IPS-NIHi7 (cell line): ENCODE data around the gene IL11.

ENCODE experiments used
- DNase-seq: peaks from one replicate; pipeline ENCODE4 v3.0.0; 2012; ENCODE audit warnings: mixed read lengths; ENCODE audit errors: extremely low spot score

Gene IL11

DNA sequence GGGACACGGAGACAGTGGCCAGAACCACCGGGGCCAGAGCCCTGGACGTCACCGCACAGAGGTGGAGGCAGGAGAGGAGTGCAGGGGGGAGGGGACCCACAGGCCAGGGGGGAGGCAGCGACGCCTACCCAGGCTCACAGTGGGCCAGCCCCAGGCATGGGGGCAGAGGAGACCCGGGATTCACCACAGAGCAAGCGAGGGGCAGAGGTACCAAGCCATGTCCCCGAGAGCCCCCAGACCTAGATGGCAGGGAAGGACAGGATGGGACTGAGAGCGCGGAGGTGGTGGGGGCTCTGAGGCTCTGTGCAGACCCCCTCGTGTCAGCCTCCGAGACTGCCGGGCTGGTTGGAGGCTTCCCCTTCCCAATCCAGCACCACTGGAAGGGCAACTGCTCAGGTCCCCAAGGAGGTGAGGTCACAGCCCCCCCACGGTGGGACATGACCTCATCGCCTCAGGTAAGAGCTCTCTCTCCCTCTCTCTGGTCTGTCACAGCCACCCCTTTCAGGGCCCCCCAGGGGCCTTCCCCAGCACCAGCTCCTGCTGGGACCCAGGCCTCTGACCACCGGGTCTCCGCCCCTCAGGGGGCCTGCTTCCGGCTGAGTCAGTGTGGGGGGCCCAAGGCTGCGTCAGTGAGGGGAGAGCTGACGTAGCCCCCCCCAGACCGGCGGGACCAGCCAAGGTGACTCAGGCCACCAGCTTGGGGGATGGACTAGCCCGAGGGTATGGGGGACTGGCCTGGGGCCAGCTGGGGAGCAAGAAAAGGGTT is 2.2 kb upstream of the IL11 start:
- no peak for DNase-seq

DNA sequence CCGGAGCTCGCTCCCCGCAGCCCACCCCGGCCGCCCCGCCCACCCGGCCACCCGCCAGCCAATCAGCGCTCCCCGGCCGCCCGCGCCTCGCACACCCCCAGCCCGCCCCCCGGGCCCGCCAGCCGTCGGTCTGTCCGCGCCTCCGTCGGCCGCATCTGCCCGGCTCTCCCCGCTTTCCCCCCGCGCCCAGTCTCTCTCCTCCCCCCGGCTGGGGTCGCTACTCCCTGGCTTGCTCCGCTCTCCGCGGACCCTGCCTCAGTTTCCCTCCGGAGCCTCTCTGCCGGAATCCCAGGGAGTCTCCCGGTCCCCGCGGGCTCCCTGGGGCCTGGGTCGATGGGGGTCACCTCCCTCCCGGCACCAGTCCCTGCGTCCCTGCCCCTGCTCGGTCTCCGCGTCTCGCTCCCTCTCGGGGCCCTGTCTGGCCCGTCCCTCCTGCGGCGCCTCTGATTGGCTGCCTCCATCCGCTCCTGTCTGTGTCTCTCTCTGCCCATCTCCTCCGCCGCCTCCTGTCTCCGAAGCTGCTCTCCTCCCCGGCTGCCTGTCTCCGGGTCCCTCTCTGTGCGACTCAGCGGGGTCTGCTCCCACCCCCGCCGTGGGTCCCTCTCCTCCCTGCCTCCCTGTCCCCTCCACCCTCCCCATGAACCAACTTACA is 484 bp downstream of the IL11 start:
- peak; percentile 86 for DNase-seq

DNA sequence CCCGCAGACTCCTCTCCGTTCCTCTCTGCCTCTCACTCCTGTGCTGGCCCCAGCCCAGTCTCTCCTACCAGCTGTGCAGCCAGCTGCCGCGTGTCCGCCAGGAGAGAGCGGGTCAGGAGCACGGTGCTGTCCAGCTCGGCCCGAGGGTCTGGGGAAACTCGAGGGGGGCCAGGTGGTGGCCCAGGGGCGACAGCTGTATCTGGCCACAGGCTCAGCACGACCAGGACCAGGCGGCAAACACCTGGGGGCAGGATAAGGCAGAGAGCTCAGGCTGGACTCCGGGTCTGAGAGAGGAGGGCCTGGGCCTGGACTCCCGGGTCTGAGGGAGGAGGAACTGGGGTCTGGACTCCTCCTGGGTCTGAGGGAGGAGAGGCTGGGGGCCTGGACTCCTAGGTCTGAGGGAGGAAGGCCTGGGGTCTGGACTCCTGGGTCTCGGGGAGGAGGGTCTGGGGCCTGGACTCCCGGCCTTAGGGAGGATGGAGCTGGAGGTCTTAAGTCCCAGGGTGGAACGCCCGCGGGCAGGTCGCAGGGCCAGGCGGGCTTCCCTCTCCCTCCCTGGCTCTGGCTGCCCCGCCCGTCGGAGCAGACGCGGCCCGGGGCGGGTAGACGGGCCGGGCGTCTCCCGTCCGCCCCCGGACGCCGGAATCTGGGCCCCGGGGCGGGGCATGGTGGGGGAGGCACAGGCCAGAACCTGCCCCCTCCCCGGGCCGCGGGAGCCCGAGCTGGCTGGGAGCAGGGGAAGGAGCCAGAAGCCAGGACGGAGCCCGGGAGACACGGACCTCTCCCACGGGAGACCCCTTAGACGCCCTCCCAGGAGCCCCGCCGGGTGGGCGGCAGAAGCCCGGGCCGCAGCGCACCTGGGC is 1.3 kb downstream of the IL11 start:
- peak; percentile 70 for DNase-seq

DNA sequence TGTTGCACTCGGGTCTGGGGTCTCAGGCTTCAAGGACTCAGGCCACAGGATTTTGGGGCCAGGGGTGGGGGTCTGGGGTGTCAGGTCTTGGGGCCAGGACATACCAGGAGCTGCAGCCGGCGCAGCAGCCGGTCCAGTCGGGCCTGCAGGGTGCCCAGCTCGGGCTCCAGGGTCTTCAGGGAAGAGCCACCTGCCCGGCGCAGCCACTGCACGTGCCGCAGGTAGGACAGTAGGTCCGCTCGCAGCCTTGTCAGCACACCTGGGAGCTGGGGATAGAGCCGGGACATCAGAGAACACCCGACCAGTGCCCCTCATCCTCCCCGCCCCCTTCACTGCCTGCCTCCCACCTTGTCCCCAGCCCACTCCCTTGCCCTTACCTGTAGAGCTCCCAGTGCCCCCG is 2.2 kb downstream of the IL11 start:
- DNase-seq: no peak

DNA sequence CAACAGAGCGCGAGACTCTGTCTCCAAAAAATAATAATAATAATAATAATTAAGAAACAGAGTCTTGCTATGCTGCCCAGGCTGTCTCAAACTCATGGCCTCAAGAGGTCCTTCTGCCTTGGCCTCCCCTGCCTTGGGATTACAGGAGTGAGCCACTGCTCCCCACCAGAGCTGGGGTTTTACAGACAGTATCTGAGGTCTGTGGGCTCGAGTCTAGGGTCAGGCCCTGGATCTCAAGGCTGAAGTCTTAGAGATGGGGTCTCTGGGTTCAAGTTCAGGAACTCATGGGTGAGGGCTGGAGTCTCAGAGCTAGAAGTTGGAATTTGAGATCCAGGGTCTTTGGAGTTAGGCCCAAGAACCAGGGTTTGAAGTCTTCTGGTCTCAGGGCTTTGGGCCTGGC is 3.5 kb downstream of the IL11 start:
- no peak for DNase-seq

DNA sequence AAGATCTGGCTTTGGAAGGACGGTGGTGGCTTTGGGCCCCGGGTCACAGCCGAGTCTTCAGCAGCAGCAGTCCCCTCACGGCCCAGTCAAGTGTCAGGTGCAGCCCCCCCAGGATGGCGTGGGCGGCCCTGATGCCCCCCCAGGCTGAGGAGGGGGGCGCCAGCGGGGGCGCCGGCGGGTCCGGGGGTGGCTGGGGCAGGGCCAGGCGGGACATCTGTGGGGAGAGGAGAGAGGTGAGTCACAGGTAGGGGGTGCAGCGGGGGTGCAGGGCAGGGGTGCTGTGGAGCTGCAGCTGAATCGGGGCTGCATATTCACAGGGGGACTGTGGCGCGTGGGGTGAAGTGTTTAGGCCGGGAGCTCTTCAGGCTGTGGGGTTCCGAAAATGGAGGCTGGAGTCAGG is 4.3 kb downstream of the IL11 start:
- no peak for DNase-seq

DNA sequence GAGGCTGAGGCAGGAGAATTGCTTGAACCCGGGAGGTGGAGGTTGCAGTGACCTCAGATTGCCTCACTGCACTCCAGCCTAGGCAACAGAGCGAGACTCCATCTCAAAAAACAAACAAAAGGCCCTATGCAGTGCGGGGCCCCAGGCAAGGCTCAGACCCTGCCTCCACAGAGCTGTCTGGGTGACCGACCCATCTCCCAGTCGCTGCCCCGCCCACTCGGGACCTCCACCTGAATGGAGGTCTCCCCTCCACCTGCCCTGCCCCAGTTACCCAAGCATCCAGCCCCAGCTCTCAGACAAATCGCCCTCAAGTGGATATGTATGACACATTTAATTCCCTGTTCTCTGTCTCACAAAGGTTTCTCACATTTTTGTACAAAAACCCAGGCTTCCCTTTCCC is 5.0 kb downstream of the IL11 start:
- no peak for DNase-seq

DNA sequence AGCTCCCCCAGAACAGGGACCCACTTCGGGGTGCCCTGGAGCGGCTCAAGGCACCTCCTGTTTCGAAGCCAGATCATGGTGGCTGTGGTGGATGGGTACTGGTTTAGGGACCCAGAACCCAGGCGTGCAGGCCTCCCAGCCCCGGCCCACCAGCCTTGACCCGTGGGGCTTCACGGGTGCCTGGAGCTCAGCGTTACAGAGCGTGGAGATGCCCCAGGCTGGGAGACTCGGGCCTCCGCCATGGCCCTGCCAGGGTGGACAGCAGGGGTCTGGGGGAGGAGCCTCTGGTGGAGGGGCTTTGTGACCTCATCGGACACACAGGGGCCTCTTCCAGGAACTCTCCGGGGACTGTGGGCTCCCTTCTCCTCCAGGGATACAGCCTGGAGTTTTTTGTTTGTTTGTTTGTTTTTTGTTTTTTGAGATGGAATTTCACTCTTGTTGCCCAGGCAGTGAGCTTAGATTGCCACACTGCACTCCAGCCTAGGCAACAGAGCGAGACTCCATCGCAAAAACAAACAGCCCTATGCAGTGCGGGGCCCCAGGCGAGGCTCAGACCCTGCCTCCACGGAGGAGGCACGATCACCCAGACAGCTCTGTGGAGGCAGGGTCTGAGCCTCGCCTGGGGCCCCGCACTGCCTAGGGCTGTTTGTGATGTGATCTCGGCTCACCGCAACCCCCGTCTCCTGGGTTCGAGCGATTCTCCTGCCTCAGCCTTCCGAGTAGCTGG is 7.1 kb downstream of the IL11 start, which contains the start of gene GARIN5B:
TSS of gene GARIN5B (minus strand) at position 271 of the 727 bp plus-strand sequence. CDS start at position 77, 194 bp downstream.
- no peak for DNase-seq

DNA sequence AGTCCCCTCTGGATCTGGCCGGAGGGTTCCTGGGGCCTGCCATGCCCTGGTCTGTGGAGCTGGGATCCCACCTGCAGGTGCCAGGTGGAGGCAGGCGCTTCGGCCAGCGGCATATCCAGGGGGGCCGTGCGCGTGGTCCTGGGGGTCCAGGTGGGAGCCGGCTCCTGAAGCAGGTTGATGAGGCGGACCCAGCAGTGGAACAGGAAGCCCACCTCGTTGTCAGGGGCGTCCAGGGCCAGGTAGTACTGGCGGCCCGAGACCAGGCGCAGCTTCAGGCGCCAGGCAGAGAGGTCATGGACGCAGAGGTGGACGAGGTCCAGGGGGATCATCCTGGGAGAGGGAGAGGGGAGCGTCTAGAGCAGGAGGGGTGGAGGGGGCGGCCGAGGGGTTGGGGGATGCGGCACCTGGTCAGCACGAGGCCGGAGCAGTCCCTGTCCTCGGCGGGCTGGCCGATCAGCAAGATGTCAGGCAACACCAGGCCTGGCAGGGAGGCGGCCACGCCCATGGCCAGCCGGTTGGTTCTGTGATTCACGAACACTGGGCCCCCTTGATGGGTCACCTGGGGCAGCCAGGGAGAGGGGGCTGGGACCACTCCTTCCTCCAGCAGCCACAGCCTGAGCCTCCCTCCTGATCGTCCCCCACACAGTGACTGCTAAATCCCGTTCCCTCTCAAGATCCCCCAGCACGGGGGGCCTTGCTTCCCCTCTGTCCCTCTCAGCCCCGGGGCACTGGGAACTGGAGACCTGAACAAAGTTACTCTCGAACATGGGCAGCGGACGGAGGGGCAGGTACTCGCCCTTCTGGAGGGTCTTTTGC is 7.9 kb downstream of the IL11 start:
- DNase-seq: no peak

DNA sequence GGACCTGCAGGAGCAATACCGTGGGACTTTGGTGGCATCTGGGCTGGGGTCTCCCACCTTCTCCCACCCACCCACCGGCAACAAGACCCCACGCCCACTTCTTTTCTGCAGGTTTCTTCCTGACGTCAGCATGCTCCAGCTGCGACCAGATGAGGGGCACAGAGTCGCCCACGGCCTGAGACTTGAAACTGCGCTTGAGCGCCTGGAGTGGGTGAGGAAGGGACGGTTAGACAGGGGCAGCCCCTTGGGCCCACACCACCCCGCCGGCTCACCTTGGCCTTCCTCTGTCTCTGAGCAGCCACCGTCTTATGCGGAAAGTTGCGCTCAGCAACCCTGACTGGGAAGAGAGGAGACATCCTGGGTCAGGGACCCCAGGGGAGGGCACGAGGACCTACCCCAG is 9.4 kb downstream of the IL11 start:
- no peak for DNase-seq

DNA sequence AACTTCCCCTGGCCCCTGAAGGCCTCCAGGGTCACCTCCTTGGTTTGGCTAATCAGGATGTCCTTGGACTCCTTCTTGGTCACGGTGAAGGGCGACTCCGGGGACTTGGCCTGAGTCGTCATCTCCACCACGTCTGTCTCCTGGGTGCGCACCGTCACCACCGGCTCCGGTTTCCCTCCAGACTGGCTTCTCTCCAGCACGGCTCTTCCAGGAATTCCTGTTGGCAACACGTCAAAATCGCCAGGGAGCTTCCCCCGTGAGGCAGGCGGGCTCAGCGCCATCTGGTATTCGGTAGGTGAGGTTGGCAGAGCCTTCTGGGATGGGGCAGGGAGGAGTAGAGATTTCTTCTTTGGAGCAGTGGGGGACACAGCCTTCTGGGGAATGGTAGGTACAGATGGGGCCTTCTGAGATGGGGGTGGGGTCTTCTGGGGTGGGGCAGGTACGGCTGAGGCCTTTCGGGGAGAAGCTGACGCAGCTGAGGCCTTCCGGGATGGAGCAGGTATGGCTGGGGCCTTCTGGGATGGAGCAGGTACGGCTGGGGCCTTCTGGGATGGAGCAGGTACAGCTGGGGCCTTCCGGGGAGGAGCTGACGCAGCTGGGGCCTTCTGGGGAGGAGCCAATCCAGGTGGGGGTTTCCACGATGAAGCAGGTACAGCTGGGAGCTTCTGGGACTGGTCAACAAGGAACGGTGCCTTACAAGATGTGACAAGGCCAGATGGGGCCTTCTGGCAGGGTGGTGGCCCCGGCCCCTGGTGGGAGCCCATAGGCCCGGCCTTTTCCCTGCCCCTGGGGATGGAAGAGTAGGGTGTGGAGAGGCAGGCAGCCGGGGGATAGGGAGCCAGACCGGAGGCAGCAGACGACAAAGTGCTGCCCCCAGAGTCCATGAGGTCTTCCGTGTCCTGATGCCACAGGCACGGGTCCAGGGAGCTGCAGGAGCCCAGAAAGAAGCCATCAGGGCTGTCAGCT is 11.0 kb downstream of the IL11 start:
- no peak for DNase-seq

DNA sequence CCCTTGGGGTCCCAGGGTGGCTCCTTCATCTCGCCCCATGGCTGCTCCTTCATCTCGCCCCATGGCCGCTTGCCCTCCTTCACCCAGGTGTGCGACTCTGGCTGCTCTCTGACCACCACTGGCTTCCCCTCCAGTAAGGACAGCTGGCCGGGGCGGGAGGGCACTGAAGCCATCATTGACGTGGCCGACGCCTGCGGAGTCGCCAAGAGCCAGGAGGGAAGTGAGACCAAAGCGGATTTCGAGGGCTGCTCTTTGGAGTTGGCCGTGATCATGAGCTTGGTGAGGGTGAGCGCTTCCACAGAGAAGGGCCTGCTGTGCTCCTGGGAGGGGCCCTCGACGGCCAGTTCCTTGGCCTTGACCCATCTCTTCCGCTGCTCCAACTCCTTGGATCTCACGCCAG is 11.8 kb downstream of the IL11 start:
- DNase-seq: no peak

DNA sequence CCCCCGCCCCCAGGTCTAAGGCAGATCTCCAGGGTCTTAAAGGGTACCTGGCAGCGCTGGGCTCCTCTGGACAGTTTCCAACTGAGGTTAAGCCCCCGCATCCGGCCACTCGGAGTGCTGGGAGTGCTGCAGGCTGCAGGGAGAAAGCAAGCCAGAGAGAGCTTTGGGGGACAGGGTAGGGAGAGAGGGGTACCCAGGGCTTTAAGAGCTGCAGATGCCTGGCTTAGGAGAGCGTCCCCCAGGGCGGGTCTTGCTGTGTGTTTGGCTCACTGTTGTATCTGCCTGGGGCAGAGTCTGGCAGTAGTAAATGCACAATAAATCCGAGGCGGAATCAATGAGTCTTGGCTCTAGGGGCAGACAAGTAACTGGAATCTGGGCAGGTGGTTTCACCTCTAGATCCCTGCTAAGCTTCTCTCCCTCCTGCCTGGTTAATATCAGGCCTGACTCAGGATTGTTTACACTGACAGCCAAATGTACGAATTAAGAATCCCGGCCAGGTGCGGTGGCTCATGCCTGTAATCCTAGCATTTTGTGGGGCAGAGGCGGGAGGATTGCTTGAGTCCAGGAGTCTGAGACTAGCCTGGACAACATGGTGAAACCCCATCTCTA is 14.9 kb downstream of the IL11 start:
- no peak for DNase-seq

DNA sequence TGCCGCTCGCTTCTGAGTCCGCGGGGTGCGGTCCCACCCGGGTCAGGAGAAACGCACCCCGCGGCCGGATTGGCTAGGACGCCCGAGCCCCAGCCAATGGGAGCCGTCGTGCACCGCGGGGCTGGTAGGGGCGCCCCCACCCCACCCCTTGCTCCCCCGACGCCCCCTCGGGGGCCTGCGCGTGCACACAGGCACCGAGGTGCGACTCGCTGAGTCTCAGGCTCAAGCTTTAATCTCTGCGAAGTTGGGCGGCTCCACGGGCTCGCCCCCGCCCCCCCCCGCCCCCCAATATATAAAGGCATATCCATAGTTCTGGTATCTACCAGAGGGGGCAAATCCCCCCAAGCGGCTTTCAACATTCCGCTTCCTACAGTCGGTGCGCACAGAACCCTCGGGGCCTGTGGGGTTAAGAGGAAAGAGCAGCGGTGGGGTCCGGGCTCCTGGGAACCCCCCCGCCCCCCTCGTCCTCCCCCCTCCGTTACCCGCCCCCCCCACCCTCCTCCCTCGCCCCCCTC is 15.5 kb downstream of the IL11 start, which contains the start of gene COX6B2:
TSS of gene COX6B2 (minus strand) at position 22 of the 515 bp plus-strand sequence. CDS start 198 bp downstream, outside the sequence.
- DNase-seq: no peak

DNA sequence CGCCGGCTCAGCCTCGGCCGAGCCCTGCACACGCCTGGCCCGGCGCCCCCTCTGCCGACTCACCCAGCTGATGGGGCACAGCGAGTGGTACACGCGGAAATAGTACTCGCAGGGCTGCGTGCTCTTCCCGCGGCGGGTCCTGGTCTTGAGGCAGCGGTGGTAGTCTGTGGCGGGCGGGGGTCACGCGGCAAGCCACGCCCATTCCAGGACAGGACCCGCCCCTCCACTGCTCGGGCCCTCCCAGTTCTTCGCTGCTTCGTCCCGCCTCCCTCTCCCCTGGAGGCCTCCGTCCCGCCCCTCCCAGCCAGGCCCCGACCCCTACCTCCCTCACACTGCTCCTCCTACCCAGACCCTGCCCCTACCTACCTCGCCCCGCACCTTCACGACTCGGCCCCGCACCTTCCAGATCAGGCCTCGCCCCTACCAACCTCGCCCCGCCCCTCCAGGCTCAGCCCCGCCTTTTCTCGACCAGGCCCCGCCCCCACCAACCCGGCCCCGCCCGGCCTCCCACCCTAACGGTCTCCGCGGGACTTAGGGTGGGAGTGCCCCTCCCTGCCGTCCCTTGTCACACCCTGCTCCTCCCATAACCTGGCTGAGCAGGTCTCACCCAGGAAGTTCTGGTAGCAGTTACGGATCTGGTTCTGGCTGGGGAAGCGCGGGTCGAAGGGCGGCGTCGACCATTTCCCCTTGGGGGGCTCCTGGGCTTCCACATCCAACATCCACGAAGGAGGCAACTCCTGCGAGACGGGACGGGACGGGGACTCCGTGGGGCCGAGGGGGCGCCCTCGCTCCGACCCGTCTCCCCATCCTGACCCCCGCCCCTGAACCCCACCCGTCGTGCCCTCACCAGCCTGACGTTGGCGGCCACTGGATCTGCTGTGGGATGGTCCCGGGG is 16.2 kb downstream of the IL11 start:
- peak; percentile 91 for DNase-seq

DNA sequence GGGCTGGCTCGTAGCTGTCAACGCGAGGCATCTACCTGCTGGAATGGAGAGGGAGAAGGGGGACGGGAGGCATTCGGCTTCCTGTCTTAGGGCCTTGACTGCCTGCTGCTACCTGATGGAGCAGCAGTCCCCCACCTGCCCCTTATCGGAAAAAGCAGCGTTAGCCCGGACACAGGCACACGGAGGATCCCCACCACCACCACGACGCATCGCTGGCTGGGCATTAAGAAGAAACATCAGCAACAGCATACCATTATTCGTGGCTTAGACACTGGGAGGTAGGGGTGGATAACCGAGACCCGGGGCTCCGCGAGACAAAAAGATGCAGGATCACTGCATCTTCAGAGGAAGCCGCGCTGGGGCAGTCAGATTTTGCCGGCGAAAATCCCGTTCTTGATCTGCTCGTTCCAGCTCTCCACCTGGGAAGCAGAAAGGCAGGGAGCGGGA is 16.9 kb downstream of the IL11 start:
- no peak for DNase-seq

DNA sequence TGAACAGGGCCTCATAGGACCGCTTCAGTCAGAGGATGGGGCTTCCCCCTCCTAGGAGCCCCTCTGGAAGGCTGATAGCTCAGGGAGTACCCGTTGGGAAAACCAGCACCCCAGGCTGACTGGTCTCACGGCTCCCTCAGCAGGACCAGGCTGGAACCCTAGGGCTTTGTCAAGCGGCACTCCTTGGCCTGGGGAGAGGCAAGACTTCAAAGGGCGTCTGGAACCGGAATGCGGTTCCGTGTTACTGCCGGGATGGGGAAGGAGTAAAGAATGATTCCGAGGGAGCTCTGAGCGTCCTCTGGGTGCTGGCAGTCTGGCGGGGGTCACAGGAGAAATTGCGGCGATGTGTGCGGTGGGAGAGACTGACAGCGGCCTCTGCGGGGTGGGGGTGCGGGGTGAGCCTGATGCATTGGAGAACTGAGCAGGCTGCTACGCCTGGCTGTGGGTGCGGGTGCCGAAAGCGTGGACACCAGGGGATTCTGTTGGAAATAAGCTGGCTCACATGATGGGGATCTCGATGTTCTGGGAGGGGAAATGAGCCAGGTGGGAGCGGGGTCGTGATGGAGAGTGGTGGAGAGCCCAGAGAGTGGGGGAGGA is 17.6 kb downstream of the IL11 start:
- DNase-seq: no peak
